Tracheal epithelial cell (primary cell): ENCODE results near the gene TTI1. TPM values are rescaled to one million over a fixed set of nuclear protein-coding genes. Genes with fewer than 3 reads are reported as not detected.

Source experiments
- total RNA-seq: library from RNA; depleted of rRNA; stranded (reverse); fragments of >200 nt; gene quantifications from 2 replicates; pipeline ENCODE4 v1.2.1, GENCODE V29; 2014

The TTI1 gene
- total RNA-seq = 14.9 and 21.3 TPM in 2 replicates

DNA sequence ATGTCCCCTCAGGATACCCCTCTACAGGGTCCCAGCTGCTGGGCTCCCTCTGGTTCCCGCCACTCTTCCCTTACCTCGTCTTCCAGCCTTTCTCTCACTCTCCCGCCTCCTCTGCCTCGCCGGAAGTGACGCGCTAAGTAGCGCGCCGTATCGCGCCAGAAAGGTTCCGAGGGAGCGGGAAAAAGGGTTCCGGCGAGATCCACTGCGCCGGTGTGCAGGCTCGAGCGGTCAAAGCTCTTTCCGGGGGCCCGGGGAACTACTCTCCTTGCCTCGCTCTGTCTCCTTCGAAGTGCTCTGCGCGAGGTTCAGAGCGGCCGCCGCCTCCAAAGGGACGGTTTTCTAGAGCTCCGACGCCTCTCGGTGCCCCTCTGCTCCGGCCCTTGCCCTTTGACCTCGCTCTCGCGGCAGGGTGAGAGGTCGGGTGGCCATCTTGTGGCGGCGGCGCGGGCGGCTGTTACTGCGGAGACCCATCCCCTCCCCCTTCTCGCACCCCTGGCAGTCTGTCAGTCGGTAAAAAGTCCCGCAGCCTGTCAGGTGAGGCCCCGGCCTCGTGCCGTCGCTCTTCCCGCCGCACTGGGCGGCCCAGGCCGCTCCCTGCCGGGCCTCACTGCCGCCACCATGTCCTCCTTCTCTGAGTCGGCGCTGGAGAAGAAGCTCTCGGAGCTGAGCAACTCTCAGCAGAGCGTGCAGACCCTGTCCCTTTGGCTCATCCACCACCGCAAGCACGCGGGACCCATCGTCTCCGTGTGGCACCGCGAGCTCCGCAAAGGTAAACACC is at the start of gene TTI1, which contains the start of gene RPRD1B:
Gene TTI1 (minus strand): TSS at position 127 of the 778 bp plus-strand sequence. CDS start 19,640 bp downstream, outside the sequence.
Gene RPRD1B (plus strand): TSS at position 417 of the 778 bp plus-strand sequence. CDS start 202 bp downstream, at position 619.

Other genes starting within 250 kb of the TTI1 start
- 5.8 and 43.3 TPM in 2 replicates for gene VSTM2L, start 130.3 kb downstream of the TTI1 start, total RNA-seq
- 16.4 and 22.8 TPM in 2 replicates for gene RPRD1B, start 290 bp upstream of the TTI1 start, total RNA-seq
- gene TGM2, start 131.8 kb upstream of the TTI1 start, total RNA-seq = 2.6 and 67.5 TPM in 2 replicates
- 0.21 and 0.24 TPM in 2 replicates for gene KIAA1755, start 227.3 kb upstream of the TTI1 start, total RNA-seq